HUES64 (cell line): ENCODE results near the gene RAD51.

Experiments
- H3K27ac ChIP-seq: 2 replicates; pipeline ENCODE4 v1.7.0; 2013; ENCODE audit warnings: low read depth, low read length, inconsistent platforms
- H3K27me3 ChIP-seq: 2 replicates; pipeline ENCODE4 v1.6.1; 2013; ENCODE audit warnings: mild to moderate bottlenecking, low read length; ENCODE audit not compliant: insufficient read depth
- H3K36me3 ChIP-seq: 2 replicates; pipeline ENCODE4 v1.6.1; 2013; ENCODE audit warnings: mild to moderate bottlenecking, low read length; ENCODE audit not compliant: insufficient read depth
- H3K4me1 ChIP-seq: 2 replicates; pipeline ENCODE4 v1.6.1; 2013; ENCODE audit warnings: mild to moderate bottlenecking, low read length, moderate library complexity; ENCODE audit not compliant: insufficient read depth
- H3K4me3 ChIP-seq: 2 replicates; pipeline ENCODE4 v1.5.1; 2013; ENCODE audit warnings: mild to moderate bottlenecking, low read length, moderate library complexity
- H3K9ac ChIP-seq: 2 replicates; pipeline ENCODE4 v1.6.1; 2013; ENCODE audit warnings: mild to moderate bottlenecking, low read depth, low read length
- H3K9me3 ChIP-seq: 2 replicates; pipeline ENCODE4 v1.6.1; 2013; ENCODE audit warnings: low read depth, low read length; ENCODE audit not compliant: insufficient read depth
- WGBS: fragments of 150-250, 120-280 bp; methylation state at CpG from one replicate; pipeline ENCODE4 v1.1.7; 2013; ENCODE audit warnings: missing lambda C conversion rate; 5-methylcytosine and 5-hydroxymethylcytosine counted together

The RAD51 gene

GRCh38 chr15:40762919-40763800, 68.2 kb downstream of the RAD51 start:
- peaks cover 19% of the 10 kb centered on the region; the same call in 1 of the 2 replicates for H3K27me3 ChIP-seq
- no peak overlapping the region for H3K27ac ChIP-seq
- peak overlapping the region; percentile 75 for H3K4me3 ChIP-seq
- peaks cover 32% of the 10 kb centered on the region for H3K4me1 ChIP-seq
- WGBS, result 61% methylated on average over 54 of the region's 55 CpGs
- H3K36me3 ChIP-seq, result 0 out of 2 replicates have a peak, but pooled peaks cover 5% of the 10 kb centered on the region
- H3K9me3 ChIP-seq, result no peaks in the 10 kb centered on the region
- H3K9ac ChIP-seq, result peak overlapping the region; percentile 45; the same call in 1 of the 2 replicates

- peak within 1 kb of the TSS; percentile 75 for H3K4me3 ChIP-seq
- under 1% methylated on average over 75 of the region's 75 CpGs for WGBS
- peaks cover 32% of the 10 kb centered on the region for H3K4me1 ChIP-seq
- peak within 1 kb of the TSS; percentile 12; the same call in 1 of the 2 replicates for H3K27ac ChIP-seq
- H3K27me3 ChIP-seq, result peaks cover 19% of the 10 kb centered on the region; the same call in 1 of the 2 replicates
- no peaks in the 10 kb centered on the region for H3K9me3 ChIP-seq
- 0 out of 2 replicates have a peak, but pooled peaks cover 5% of the 10 kb centered on the region for H3K36me3 ChIP-seq
- peak within 1 kb of the TSS; percentile 67 for H3K9ac ChIP-seq
Observed at GRCh38 chr15:40763801-40764628, 69.0 kb downstream of the RAD51 start, which contains the start of gene GCHFR. TSS of gene GCHFR (plus strand) at chr15:40764068. CDS start at chr15:40764181, 113 bp downstream.

GRCh38 chr15:40764629-40765103, 69.7 kb downstream of the RAD51 start:
- peaks cover 19% of the 10 kb centered on the region; the same call in 1 of the 2 replicates for H3K27me3 ChIP-seq
- H3K27ac ChIP-seq, result peak overlapping the region; percentile 12; the same call in 1 of the 2 replicates
- H3K9me3 ChIP-seq, result no peaks in the 10 kb centered on the region
- peaks cover 32% of the 10 kb centered on the region for H3K4me1 ChIP-seq
- peak overlapping the region; percentile 67 for H3K9ac ChIP-seq
- H3K4me3 ChIP-seq, result peak overlapping the region; percentile 75
- 44% methylated on average over 8 of the region's 8 CpGs for WGBS
- 0 out of 2 replicates have a peak, but pooled peaks cover 5% of the 10 kb centered on the region for H3K36me3 ChIP-seq

DNA sequence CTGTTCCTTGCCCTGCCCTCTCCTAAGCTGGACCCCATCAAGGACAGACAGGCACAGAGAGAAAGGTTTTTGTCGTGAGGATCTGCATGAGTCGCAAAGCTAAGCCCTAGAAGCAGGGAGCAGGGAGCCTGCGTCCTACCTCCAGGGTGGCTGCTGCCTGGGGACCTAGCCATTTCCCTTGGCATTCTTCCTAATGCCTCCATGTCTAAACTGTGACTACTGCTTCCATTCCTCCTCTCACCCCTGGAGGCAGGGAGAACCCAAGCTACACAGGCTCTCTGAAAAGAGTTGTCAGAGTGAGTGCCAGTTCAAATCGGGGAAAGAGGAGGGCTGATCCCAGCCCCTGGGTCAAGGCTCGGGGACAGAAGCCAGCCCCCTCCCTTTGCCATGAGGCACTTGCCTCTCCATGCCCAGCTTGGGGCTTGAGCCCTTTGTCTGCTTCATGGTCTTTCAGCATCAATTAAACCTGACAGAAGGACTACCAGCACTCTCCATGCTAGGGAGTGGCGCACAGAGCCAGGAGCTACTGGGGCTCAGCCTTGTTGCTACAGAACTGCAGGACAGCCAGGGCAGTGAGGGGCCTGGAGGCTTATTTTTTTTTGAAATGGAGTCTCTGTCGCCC, 71.3 kb downstream of the RAD51 start:
- peaks cover 19% of the 10 kb centered on the region; the same call in 1 of the 2 replicates for H3K27me3 ChIP-seq
- H3K27ac ChIP-seq, result no peak overlapping the region
- WGBS, result 72% methylated on average over 7 of the region's 7 CpGs
- H3K4me1 ChIP-seq, result peaks cover 32% of the 10 kb centered on the region
- H3K36me3 ChIP-seq, result 0 out of 2 replicates have a peak, but pooled peaks cover 5% of the 10 kb centered on the region
- peak overlapping the region; percentile 37; the same call in 1 of the 2 replicates for H3K9ac ChIP-seq
- H3K4me3 ChIP-seq, result no peak overlapping the region
- H3K9me3 ChIP-seq, result no peaks in the 10 kb centered on the region

DNA sequence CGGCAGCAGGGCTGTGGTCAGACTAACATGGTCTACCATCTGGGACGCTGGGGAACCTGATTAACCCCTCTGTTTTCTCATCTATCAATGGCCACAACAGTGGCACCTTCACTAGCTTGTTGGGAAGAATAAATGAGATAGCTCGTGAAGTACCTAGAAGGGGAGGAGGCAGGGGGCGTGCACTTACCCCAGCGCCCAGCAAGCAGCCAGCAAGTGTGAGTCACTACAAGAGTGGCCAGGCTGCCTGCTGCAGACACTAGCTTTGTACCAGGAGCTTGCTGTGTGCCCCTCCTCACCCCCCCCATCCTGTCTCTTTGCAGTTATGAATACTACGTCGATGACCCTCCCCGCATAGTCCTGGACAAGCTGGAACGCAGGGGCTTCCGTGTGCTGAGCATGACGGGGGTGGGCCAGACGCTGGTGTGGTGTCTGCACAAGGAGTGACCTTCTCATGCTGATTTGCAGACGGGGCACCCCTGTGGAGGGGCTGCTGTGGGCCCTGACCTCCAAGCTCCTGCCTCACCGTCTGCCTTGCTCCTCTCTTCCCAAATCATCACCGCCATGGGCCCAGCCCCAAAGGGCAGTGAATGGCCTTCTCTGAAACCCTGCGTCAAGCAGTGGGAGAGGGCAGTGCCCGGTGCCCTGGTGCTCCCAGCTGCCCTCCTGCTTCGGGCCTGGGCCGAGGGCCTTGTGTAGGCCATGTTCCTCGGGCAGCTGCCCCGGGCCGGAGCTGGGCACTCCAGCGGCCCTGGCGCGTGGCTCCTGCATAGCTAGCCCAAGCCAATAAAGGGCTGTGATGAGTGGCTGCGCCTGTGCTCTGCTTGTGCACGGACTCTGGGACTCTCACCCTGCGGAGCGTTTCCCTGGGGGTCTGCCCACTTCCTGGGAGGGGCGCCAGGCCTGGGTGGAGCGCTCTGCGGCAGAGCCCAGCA, 72.2 kb downstream of the RAD51 start:
- peaks cover 19% of the 10 kb centered on the region; the same call in 1 of the 2 replicates for H3K27me3 ChIP-seq
- no peak overlapping the region for H3K4me3 ChIP-seq
- 0 out of 2 replicates have a peak, but pooled peaks cover 8% of the 10 kb centered on the region for H3K36me3 ChIP-seq
- no peaks in the 10 kb centered on the region for H3K9me3 ChIP-seq
- peaks cover 32% of the 10 kb centered on the region for H3K4me1 ChIP-seq
- 75% methylated on average over 32 of the region's 32 CpGs for WGBS
- H3K9ac ChIP-seq, result 0 out of 2 replicates have a peak overlapping the region, but pooled peaks have one; percentile 8
- H3K27ac ChIP-seq, result peak overlapping the region; percentile 49; the same call in 1 of the 2 replicates

GRCh38 chr15:40767838-40768500, 73.0 kb downstream of the RAD51 start:
- WGBS, result 92% methylated on average over 29 of the region's 29 CpGs
- Histone ChIP-seq H3K4me3 (no peak overlapping the region), H3K36me3 (0 out of 2 replicates have a peak, but pooled peaks cover 9% of the 10 kb centered on the region), H3K4me1 (peaks cover 32% of the 10 kb centered on the region), H3K27me3 (peaks cover 17% of the 10 kb centered on the region; the same call in 1 of the 2 replicates), H3K9ac (no peak overlapping the region), H3K27ac (no peak overlapping the region), H3K9me3 (no peaks in the 10 kb centered on the region)

DNA sequence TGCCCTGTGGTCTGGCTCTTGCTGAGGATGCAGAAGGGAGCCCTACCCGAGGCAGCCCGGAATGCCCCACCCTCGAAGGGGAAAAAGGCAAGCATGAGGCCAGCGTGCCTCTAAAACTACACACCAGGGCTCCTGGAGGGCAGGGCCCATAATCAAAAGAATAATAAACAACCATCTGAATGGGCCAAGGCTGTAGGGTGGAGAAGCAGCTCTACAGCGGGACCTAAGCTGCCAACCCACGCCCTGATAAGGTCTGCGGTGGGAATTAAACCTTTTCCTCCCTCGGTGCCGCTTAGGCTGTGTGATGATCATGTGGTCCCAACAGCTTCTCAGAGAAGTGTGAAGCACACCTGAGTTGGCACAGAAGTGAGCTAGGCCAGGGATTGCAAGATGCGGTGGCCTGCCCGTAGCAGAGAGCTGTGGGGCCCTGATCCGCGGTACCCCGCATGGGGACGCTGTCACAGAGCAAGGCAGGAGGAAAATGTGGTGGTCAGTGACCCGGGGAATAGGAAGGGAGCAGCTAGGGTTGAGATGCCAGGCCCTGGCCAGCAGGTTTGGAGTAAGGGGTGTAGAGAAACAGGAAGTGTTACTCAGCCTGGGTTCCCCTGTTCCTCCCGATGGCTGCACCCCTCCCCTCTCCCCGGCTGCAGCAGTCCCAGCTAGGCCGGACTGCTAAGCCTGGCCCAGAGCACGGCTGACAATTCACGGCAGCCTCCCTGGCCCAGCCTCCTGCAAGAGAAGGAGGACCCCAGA, 73.7 kb downstream of the RAD51 start:
- Histone ChIP-seq H3K36me3 (peaks cover 15% of the 10 kb centered on the region), H3K9ac (no peak overlapping the region), H3K4me1 (peaks cover 32% of the 10 kb centered on the region), H3K27me3 (peaks cover 10% of the 10 kb centered on the region; the same call in 1 of the 2 replicates), H3K27ac (no peak overlapping the region), H3K4me3 (no peak overlapping the region), H3K9me3 (no peaks in the 10 kb centered on the region)
- WGBS, result 92% methylated on average over 21 of the region's 21 CpGs

- Histone ChIP-seq H3K27me3 (peaks cover 5% of the 10 kb centered on the region; the same call in 1 of the 2 replicates), H3K9ac (no peak within 1 kb of the TSS), H3K4me3 (no peak within 1 kb of the TSS), H3K9me3 (no peaks in the 10 kb centered on the region), H3K27ac (no peak within 1 kb of the TSS; the same call in 1 of the 2 replicates), H3K36me3 (peaks cover 24% of the 10 kb centered on the region), H3K4me1 (peaks cover 32% of the 10 kb centered on the region)
- 87% methylated on average over 28 of the region's 28 CpGs for WGBS
Observed at GRCh38 chr15:40769274-40770146, 74.5 kb downstream of the RAD51 start, which contains the start of gene C15orf62. TSS of gene C15orf62 (plus strand) at chr15:40769980. CDS start at chr15:40770496, 516 bp downstream.
